DOHH2 (cell line): ENCODE data around the gene MGAT4C.

ENCODE experiments used
- EZH2phosphoT487 ChIP-seq: fragments of 200-600 bp; sonication (generic); IDR thresholded peaks from 2 replicates; pipeline ENCODE4 v1.6.1; 2017; ENCODE audit warnings: borderline replicate concordance, mild to moderate bottlenecking, antibody characterized with exemption, low read length, moderate library complexity, mixed read lengths
- TF ChIP-seq, protein P1 (sequence below): fragments of 200-600 bp; sonication (generic); IDR thresholded peaks from one replicate; pipeline ENCODE4 v1.5.1; 2014; ENCODE audit warnings: antibody characterized with exemption, mild to moderate bottlenecking, low read depth, low read length; ENCODE audit not compliant: poor library complexity, severe bottlenecking

DNA sequence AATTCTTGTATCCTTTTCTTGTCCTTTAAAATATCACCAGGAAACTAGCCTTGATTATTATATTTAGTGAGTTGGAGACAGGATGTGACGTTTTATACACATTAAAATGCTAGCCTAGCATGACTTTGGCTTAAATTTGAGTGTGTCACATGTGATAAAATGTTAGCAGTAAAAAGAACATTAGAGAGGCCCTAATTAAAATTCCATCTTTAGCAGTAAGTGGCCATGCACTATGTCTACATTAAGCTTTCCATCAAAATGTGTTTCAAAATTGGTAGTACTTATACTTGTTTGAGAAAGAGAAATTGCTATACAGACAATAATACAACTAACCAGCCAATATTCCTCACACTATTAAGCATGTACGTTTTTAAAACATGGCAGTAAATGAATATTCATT lies 29.9 kb upstream of the MGAT4C start:
- TF ChIP-seq, protein P1, sequence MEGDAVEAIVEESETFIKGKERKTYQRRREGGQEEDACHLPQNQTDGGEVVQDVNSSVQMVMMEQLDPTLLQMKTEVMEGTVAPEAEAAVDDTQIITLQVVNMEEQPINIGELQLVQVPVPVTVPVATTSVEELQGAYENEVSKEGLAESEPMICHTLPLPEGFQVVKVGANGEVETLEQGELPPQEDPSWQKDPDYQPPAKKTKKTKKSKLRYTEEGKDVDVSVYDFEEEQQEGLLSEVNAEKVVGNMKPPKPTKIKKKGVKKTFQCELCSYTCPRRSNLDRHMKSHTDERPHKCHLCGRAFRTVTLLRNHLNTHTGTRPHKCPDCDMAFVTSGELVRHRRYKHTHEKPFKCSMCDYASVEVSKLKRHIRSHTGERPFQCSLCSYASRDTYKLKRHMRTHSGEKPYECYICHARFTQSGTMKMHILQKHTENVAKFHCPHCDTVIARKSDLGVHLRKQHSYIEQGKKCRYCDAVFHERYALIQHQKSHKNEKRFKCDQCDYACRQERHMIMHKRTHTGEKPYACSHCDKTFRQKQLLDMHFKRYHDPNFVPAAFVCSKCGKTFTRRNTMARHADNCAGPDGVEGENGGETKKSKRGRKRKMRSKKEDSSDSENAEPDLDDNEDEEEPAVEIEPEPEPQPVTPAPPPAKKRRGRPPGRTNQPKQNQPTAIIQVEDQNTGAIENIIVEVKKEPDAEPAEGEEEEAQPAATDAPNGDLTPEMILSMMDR, result no peak
- TF ChIP-seq EZH2phosphoT487, result no peak
